RWPE1 (cell line): ENCODE data around the gene SUPT4H1.

Experiments
- CTCF ChIA-PET: fragments of 350-600 bp; sonication (Branson Sonifier 250); formaldehyde crosslinking; extraction: SDS; loops from one replicate; lab custom pipeline; 2021; lab: Yijun Ruan, JAX
- POLR2A ChIA-PET: fragments of 400-600 bp; formaldehyde crosslinking; extraction: SDS; loops from one replicate; lab custom pipeline; 2020; ENCODE audit warnings: antibody characterized with exemption; ENCODE audit not compliant: low non-redundant PET; lab: Yijun Ruan, JAX
- DNase-seq: peaks from one replicate; pipeline ENCODE4 v3.0.0; 2012; ENCODE audit warnings: low spot score
- H3K27ac ChIP-seq: fragments of 450-650 bp; 2 replicates; pipeline ENCODE4 v1.5.1; 2017
- CTCF ChIP-seq: fragments of 450-650 bp; conservative IDR thresholded peaks from 2 replicates; pipeline ENCODE4 v1.5.1; 2017; ENCODE audit warnings: low read depth, mild to moderate bottlenecking

The SUPT4H1 gene

GRCh38 chr17:58312021-58312630, 39.9 kb downstream of the SUPT4H1 start:
- DNase-seq: no peak
- no peak overlapping the region for H3K27ac ChIP-seq
- ChIA-PET CTCF (interaction anchor here (1.4 kb wide), 1 partner anchor 11 kb away, joined by 3 read pairs; no protein-coding TSS in a partner anchor), POLR2A (no interaction called here)
- no peak for TF ChIP-seq CTCF

- DNase-seq: no peak
- ChIA-PET POLR2A (no interaction called here), CTCF (interaction anchor here (0.6 to 1.4 kb wide), 2 partner anchors 12 to 22 kb away, joined by 3 to 5 read pairs; no protein-coding TSS in a partner anchor)
- no peak overlapping the region for H3K27ac ChIP-seq
- TF ChIP-seq CTCF: no peak
These were observed 40.5 kb downstream of the SUPT4H1 start for GRCh38 chr17:58311429-58311894.

- no peak overlapping the region for H3K27ac ChIP-seq
- ChIA-PET POLR2A (no interaction called here), CTCF (interaction anchor here (0.5 to 0.6 kb wide), 2 partner anchors 22 to 30 kb away, joined by 5 read pairs; no protein-coding TSS in a partner anchor)
- no peak for DNase-seq
- no peak for TF ChIP-seq CTCF
These were observed 41.2 kb downstream of the SUPT4H1 start for GRCh38 chr17:58310511-58311428.

- no peak overlapping the region for H3K27ac ChIP-seq
- no peak for TF ChIP-seq CTCF
- no peak for DNase-seq
- ChIA-PET POLR2A (no interaction called here), CTCF (no interaction called here)
These were observed 42.1 kb downstream of the SUPT4H1 start for GRCh38 chr17:58309918-58310259.

- DNase-seq: no peak
- ChIA-PET CTCF (interaction anchor here (0.5 to 0.6 kb wide), 3 partner anchors 80 to 156 kb away, joined by 3 read pairs; no protein-coding TSS in a partner anchor), POLR2A (no interaction called here)
- no peak for TF ChIP-seq CTCF
- no peak overlapping the region for H3K27ac ChIP-seq
These were observed 42.8 kb downstream of the SUPT4H1 start for GRCh38 chr17:58308985-58309917.
